Breast epithelium (tissue), 4 donors: ENCODE results near the gene DMAC1. TPM values are rescaled to one million over a fixed set of nuclear protein-coding genes. Genes with fewer than 3 reads are reported as not detected.

ENCODE experiments used
- DNase-seq, 2 donors: peaks; one replicate each; pipeline ENCODE4 v3.0.0-alpha.2; 2019; ENCODE audit warnings: low spot score in 2 of 2
- H3K27ac ChIP-seq, 2 donors: fragments of 200-600 bp; sonication (generic) in 1 of 2; one replicate each; pipeline ENCODE4 v1.5.1; 2016 to 2019; ENCODE audit warnings: mild to moderate bottlenecking in 1 of 2
- H3K27me3 ChIP-seq, 2 donors: fragments of 200-600 bp; sonication (generic) in 1 of 2; one replicate each; pipeline versions ENCODE4 v1.5.1 to v1.6.0; 2017 to 2019; ENCODE audit warnings: control low read depth in 1 of 2, mild to moderate bottlenecking in 1 of 2
- H3K36me3 ChIP-seq: fragments of 200-600 bp; one replicate; pipeline ENCODE4 v1.5.1; 2019
- H3K4me1 ChIP-seq, 2 donors: fragments of 200-600 bp; sonication (generic); one replicate each; pipeline ENCODE4 v1.5.1; 2016 to 2019; ENCODE audit warnings: control low read depth in 1 of 2
- H3K4me3 ChIP-seq, 3 donors: fragments of 200-600 bp; sonication (generic); 1 replicate in 2 of 3; 2 replicates in 1 of 3; pipeline ENCODE4 v1.5.1; 2016 to 2019; ENCODE audit warnings: mild to moderate bottlenecking in 3 of 3, moderate library complexity in 2 of 3
- H3K9me3 ChIP-seq, 2 donors: fragments of 200-600 bp; sonication (generic) in 1 of 2; one replicate each; pipeline ENCODE4 v1.5.1; 2016 to 2019; ENCODE audit warnings: control low read depth in 1 of 2
- POLR2A ChIP-seq: fragments of 450-650 bp; IDR thresholded peaks from one replicate; pipeline ENCODE4 v1.6.1; 2016; ENCODE audit warnings: antibody characterized with exemption, mild to moderate bottlenecking, moderate library complexity
- POLR2AphosphoS5 ChIP-seq, 3 donors: sonication (generic); formaldehyde crosslinking; IDR thresholded peaks; one replicate each; pipeline ENCODE4 v1.6.1; 2017; ENCODE audit warnings: antibody characterized with exemption in 3 of 3
- intact Hi-C: fragments of 100-400 bp; cut with DNase I; formaldehyde crosslinking; loops from one replicate; pipeline ENCODE4 v1.15.1; 2023; ENCODE audit warnings: low total_unique reads
- total RNA-seq, 3 donors: library from RNA; depleted of rRNA; stranded (reverse); fragments of >200 nt; gene quantifications; one replicate each; pipeline ENCODE4 v1.1.0, GENCODE V29; 2016
- TF ChIP-seq, protein P1 (sequence below), 3 donors: fragments of 450-650 bp; IDR thresholded peaks; one replicate each; pipeline ENCODE4 v1.5.1; 2016 to 2017; ENCODE audit warnings: antibody characterized with exemption in 3 of 3, mild to moderate bottlenecking in 3 of 3, moderate library complexity in 3 of 3

The DMAC1 gene
- total RNA-seq, 3 donors from 2014 or later = 12.9 to 14.4 (median 13.3) TPM

DNA sequence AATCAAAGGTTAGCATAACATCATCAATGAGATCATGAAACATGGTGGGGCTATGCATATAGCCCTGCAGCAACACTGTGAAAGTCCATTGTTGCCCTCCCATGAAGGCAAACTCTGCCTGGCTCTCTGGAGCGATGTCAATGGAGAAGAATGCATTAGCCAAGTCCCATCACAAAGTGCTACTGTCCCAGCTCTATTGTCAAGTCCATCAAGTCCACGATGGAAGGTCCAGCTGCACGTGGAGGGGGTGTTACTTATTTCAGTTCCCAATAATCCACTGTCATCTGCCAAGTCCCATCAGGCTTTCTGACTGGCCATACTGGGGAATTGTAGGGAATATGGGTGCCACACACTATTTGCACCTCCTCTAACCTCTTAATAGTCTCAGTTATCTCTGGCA lies 10.8 kb downstream of the DMAC1 start:
- no peaks in the 10 kb centered on the region for H3K36me3 ChIP-seq
- no peak overlapping the region for H3K4me3 ChIP-seq
- H3K9me3 ChIP-seq = no peaks in the 10 kb centered on the region
- TF ChIP-seq, protein P1, sequence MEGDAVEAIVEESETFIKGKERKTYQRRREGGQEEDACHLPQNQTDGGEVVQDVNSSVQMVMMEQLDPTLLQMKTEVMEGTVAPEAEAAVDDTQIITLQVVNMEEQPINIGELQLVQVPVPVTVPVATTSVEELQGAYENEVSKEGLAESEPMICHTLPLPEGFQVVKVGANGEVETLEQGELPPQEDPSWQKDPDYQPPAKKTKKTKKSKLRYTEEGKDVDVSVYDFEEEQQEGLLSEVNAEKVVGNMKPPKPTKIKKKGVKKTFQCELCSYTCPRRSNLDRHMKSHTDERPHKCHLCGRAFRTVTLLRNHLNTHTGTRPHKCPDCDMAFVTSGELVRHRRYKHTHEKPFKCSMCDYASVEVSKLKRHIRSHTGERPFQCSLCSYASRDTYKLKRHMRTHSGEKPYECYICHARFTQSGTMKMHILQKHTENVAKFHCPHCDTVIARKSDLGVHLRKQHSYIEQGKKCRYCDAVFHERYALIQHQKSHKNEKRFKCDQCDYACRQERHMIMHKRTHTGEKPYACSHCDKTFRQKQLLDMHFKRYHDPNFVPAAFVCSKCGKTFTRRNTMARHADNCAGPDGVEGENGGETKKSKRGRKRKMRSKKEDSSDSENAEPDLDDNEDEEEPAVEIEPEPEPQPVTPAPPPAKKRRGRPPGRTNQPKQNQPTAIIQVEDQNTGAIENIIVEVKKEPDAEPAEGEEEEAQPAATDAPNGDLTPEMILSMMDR (IDR thresholded peaks at IDR 0.05) = no peak
- TF ChIP-seq POLR2AphosphoS5 (IDR thresholded peaks at IDR 0.05) (no peak), POLR2A (no peak)
- intact Hi-C loops = no loop called here
- H3K27me3 ChIP-seq = no peaks in the 10 kb centered on the region
- H3K4me1 ChIP-seq = no peaks in the 10 kb centered on the region
- H3K27ac ChIP-seq = no peak overlapping the region
- no peak for DNase-seq

DNA sequence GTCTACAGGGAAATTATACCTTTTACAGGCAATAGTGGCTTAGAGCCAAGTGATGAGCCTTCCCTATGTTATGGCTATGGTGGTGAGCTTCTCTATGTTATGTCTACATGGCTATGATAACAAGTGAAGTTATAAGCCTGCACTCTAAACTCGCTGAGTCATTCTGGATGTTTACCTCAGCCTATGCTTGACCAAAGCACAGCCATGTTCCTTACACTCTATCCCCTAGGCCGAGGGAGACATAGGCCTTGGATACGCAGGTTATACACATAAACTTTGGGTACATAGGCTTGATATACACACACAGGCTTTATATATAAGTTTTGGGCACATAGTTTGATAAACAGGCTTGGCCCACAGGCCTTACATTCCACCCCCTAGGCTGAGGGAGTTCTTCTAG lies 13.8 kb downstream of the DMAC1 start:
- TF ChIP-seq, protein P1 (IDR thresholded peaks at IDR 0.05) = no peak
- no peak for TF ChIP-seq POLR2AphosphoS5 (IDR thresholded peaks at IDR 0.05)
- TF ChIP-seq POLR2A = no peak
- no peaks in the 10 kb centered on the region for H3K4me1 ChIP-seq
- H3K27me3 ChIP-seq = no peaks in the 10 kb centered on the region
- no peak overlapping the region for H3K27ac ChIP-seq
- intact Hi-C loops = no loop called here
- DNase-seq = no peak
- no peaks in the 10 kb centered on the region for H3K9me3 ChIP-seq
- H3K36me3 ChIP-seq = no peaks in the 10 kb centered on the region
- no peak overlapping the region for H3K4me3 ChIP-seq

DNA sequence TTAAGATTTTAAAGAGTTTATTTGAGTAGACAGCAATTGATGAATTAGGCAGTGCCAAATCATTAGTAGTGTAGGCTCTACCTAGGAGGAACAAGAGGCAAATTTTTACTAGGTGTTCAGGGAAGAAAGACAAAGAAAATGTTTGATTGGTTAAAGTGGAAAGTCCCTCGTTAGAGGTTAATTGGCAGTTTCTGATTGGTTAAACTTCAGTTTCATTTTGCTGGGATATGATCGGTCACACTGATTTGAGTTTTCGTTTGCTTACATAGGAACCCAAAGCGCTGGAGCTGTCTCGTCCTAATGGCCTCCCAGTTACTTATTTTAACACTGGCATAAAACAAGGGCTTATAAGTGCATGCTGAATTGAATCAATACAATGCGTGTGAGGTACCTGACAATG lies 15.1 kb downstream of the DMAC1 start:
- TF ChIP-seq, protein P1 (IDR thresholded peaks at IDR 0.05) = no peak
- TF ChIP-seq POLR2AphosphoS5 (IDR thresholded peaks at IDR 0.05) = no peak
- TF ChIP-seq POLR2A = no peak
- Histone ChIP-seq H3K27ac (no peak overlapping the region), H3K4me1 (no peaks in the 10 kb centered on the region), H3K4me3 (no peak overlapping the region), H3K27me3 (no peaks in the 10 kb centered on the region), H3K36me3 (no peaks in the 10 kb centered on the region), H3K9me3 (no peaks in the 10 kb centered on the region)
- intact Hi-C loops = no loop called here
- DNase-seq = no peak

DNA sequence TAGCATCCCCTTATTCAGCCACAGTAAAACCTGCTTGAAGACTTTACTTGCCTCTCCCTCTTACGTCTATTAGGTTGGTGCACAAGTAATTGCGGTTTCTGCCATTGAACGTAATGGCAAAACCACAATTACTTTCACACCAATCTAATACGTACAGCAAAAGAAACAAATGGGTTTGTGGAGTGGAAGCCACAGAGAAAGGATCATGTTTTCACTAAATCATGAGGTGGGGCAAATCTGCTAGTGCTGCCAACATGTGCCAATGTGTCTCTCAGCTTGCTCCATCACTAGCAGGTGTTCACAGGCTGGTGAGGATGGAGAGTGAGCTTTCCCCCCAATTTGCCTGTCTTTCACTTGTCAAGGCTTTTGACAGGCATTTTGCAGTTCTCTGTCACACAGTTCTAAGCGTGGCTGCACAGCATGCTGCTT lies 15.9 kb downstream of the DMAC1 start:
- no peak for DNase-seq
- Histone ChIP-seq H3K9me3 (no peaks in the 10 kb centered on the region), H3K4me3 (no peak overlapping the region), H3K36me3 (no peaks in the 10 kb centered on the region), H3K4me1 (no peaks in the 10 kb centered on the region), H3K27me3 (no peaks in the 10 kb centered on the region), H3K27ac (no peak overlapping the region)
- TF ChIP-seq POLR2AphosphoS5 (IDR thresholded peaks at IDR 0.05) = no peak
- TF ChIP-seq POLR2A = no peak
- TF ChIP-seq, protein P1 (IDR thresholded peaks at IDR 0.05) = no peak
- intact Hi-C loops = no loop called here

DNA sequence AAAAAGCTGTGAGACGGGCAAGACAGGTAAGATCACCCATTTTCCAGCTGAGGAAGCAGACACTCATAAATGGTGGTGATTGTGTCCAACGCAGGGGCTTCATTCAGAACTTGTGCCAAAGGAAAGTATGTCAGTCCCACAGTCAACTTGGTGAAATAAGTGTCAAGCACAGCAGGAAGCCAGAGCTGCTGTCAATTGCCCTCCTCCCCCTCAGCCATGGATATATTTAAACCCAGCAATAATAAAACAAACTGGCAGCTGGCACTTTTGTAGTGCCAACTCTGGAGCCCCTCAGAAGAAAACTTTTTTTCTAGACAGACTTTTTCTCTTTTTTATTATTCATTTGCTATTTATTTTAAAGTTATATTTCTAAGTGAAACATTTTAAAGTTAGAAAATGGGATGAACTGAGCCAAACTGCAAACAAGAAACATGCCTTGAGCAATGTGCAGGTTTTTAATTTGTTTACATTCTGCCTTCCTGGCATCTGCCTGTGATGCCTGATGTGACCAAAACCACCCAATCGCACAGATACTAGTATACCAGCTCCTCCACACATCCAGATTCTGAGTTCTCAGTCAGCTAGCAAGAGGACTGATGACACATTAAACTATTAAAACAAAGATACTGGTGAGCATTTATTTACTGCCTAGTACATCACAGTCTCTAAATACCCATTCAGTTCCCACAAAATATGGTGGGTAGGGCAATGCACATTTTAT lies 17.0 kb downstream of the DMAC1 start:
- Histone ChIP-seq H3K27me3 (no peaks in the 10 kb centered on the region), H3K36me3 (no peaks in the 10 kb centered on the region), H3K4me3 (no peak overlapping the region), H3K4me1 (no peaks in the 10 kb centered on the region), H3K27ac (no peak overlapping the region), H3K9me3 (no peaks in the 10 kb centered on the region)
- no peak for TF ChIP-seq POLR2A
- TF ChIP-seq, protein P1 (IDR thresholded peaks at IDR 0.05) = no peak
- TF ChIP-seq POLR2AphosphoS5 (IDR thresholded peaks at IDR 0.05) = no peak
- intact Hi-C loops = no loop called here
- no peak for DNase-seq
